Common myeloid progenitor, CD34-positive (primary cell): Measurements from ENCODE around the gene SEPTIN2.
A peak's percentile ranks its signal among the peaks of the same experiment; 100 is the strongest.

Source experiments
- CTCF ChIA-PET: fragments of 350-600 bp; sonication (Branson Sonifier 250); formaldehyde crosslinking; loops from one replicate; lab custom pipeline; 2021; ENCODE audit warnings: antibody characterized with exemption; lab: Charles Lee
- POLR2A ChIA-PET: fragments of 350-600 bp; sonication (Branson Sonifier 250); formaldehyde crosslinking; loops from one replicate; lab custom pipeline; 2021; ENCODE audit warnings: antibody characterized with exemption; lab: Charles Lee
- DNase-seq, 3 donors: peaks; one replicate each; pipeline versions ENCODE4 v3.0.0 to v3.0.0-alpha.2; 2013
- H3K27ac ChIP-seq, 2 experiments: 1 replicate in 1 of 2; 2 replicates in 1 of 2; pipeline ENCODE4 v1.7.0; 2013; ENCODE audit warnings: inconsistent platforms in 2 of 2, low read length in 2 of 2, mild to moderate bottlenecking in 2 of 2, low read depth in 1 of 2, moderate library complexity in 1 of 2; ENCODE audit not compliant: severe bottlenecking in 2 of 2, insufficient read depth in 1 of 2, poor library complexity in 1 of 2
- H3K27me3 ChIP-seq, 5 experiments: replicated peaks in 2 of 5; 1 replicate in 3 of 5; 2 replicates in 2 of 5; pipeline versions ENCODE4 v1.6.1 to v1.7.0; 2013; ENCODE audit warnings: low read length in 4 of 5, mild to moderate bottlenecking in 2 of 5, moderate library complexity in 2 of 5, inconsistent platforms in 1 of 5; ENCODE audit not compliant: insufficient read depth in 5 of 5, control insufficient read depth in 4 of 5
- H3K36me3 ChIP-seq, 4 experiments: 1 replicate in 2 of 4; 2 replicates in 2 of 4; pipeline versions ENCODE4 v1.6.1 to v1.7.0; 2013; ENCODE audit warnings: low read length in 3 of 4, control low read depth in 1 of 4, mild to moderate bottlenecking in 1 of 4; ENCODE audit not compliant: control insufficient read depth in 4 of 4, insufficient read depth in 4 of 4
- H3K4me1 ChIP-seq, 4 experiments: 1 replicate in 3 of 4; 2 replicates in 1 of 4; pipeline versions ENCODE4 v1.6.1 to v1.7.1; 2013; ENCODE audit warnings: low read length in 3 of 4, mild to moderate bottlenecking in 3 of 4, control low read depth in 1 of 4, inconsistent platforms in 1 of 4, moderate library complexity in 1 of 4; ENCODE audit not compliant: control insufficient read depth in 4 of 4, insufficient read depth in 4 of 4; ENCODE audit errors: control extremely low read depth in 1 of 4
- H3K4me3 ChIP-seq, 7 experiments: 1 replicate in 4 of 7; 2 replicates in 3 of 7; pipeline versions ENCODE4 v1.5.1 to v1.7.0; 2013; ENCODE audit warnings: mild to moderate bottlenecking in 7 of 7, low read length in 6 of 7, moderate library complexity in 6 of 7, inconsistent platforms in 2 of 7, low read depth in 2 of 7, control low read depth in 1 of 7; ENCODE audit not compliant: insufficient read depth in 4 of 7, control insufficient read depth in 1 of 7; ENCODE audit errors: extremely low read depth in 1 of 7
- H3K9me3 ChIP-seq, 5 experiments: 1 replicate in 4 of 5; 2 replicates in 1 of 5; pipeline versions ENCODE4 v1.6.1 to v1.7.1; 2013; ENCODE audit warnings: low read length in 4 of 5, mild to moderate bottlenecking in 2 of 5, inconsistent platforms in 1 of 5, low read depth in 1 of 5, moderate library complexity in 1 of 5; ENCODE audit not compliant: control insufficient read depth in 4 of 5, insufficient read depth in 2 of 5; ENCODE audit errors: control extremely low read depth in 1 of 5
- whole genome bisulfite sequencing: methylation state at CpG from one replicate; pipeline ENCODE4 v1.1.5; 2013; ENCODE audit not compliant: insufficient coverage; 5-methylcytosine and 5-hydroxymethylcytosine counted together

The SEPTIN2 gene

DNA sequence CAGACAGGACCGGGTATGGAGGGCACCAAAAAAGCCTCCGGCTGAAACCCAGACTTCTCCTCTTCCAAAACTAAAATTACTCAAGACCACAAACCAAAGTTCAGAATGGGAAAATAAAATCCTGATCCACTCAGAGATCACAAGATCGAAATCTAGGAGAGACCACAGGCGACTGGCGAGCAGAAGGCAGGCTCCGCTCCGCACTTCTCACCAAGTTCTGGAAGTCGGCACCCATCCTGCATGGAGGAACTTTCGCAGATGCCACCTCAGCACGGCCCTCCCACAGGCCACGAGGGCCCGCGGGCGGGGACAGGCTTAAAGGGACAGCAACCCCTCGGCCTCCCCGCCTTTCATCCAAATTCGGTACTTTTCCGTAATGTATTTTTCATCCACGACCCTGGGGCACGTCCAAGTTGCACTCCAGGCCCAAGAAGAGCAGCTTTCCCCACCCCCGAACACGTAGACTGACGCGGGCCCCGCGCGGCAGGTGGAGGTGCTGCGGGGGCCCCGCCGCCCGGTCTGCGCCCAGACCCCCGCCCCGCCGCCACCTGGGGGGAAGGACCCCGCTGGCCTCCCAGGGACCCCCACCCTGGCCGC is 43.9 kb upstream of the SEPTIN2 start:
- H3K4me3 ChIP-seq = peak overlapping the region; percentile 74 to 85 (median 81)
- DNase-seq = peak; percentile 59 to 79 (median 69)
- H3K36me3 ChIP-seq = peaks cover 1 to 25% (median 9%) of the 10 kb centered on the region in 4 experiments
- H3K27ac ChIP-seq = peak overlapping the region in 1 of 2 experiments; percentile 73
- H3K4me1 ChIP-seq = peaks cover 7 to 26% (median 20%) of the 10 kb centered on the region in 4 experiments
- CTCF ChIA-PET = interaction anchor here (0.8 kb wide), 1 partner anchor 60 kb away, joined by 3 read pairs; no protein-coding TSS in a partner anchor
- 0% methylated on average over 29 of the region's 37 CpGs for WGBS
- POLR2A ChIA-PET = interaction anchor here (0.6 to 1.4 kb wide), 4 partner anchors 27 to 57 kb away, joined by 3 to 4 read pairs (median 3); partner anchors contain the start of genes HDLBP and SEPTIN2
- H3K9me3 ChIP-seq = no peaks in the 10 kb centered on the region
- no peaks in the 10 kb centered on the region for H3K27me3 ChIP-seq

DNA sequence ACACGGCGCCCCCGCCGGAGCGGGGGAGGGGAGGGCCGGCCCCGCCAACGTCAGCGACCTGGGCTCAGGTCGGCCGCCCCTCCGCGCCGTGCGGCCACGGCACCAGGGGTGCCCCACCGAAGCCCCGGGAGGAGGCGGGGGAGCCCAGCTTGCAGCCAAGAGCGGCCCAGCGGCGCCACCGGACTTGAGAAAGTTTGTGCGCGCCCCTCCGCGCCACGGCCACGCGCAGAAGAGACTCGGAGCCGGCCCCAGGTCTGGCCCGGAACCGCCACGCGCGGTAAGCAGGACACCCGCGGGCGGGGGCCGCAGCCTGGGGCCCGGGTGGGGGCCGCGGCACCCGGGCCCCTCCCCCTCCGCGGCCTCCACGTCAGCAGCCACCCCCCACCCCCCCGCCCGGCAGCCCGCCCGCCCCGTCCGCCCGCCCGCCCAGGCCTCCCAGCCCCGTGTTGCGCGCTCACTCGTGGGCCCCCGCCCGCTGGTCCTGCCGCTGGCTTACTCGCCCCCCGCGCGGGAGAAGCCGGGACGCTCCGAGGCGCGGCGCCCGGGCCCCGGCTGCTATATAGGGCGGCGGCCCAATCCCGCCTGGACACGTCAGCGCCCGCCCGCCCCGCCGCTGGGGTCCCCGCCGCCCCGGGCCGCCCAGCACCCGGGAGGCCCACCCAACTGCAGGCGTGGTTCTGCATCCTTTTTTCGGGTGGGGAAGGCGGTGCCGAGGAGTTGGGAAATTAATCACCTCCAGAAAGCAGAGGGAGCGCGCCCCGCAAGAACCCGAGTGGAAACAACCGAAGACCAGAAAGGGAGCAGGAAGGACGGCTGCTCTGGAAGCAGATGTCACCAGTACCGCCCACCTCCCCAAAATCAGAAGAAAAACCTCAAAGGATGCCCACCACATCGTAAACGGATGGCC is 43.2 kb upstream of the SEPTIN2 start:
- peaks cover 7 to 26% (median 20%) of the 10 kb centered on the region in 4 experiments for H3K4me1 ChIP-seq
- WGBS = 0% methylated on average over 54 of the region's 102 CpGs
- H3K27ac ChIP-seq = peak overlapping the region in 1 of 2 experiments; percentile 73
- no peaks in the 10 kb centered on the region for H3K27me3 ChIP-seq
- peaks cover 0 to 19% (median 5%) of the 10 kb centered on the region in 4 experiments for H3K36me3 ChIP-seq
- POLR2A ChIA-PET = interaction anchor here (0.6 to 1.1 kb wide), 3 partner anchors 26 to 56 kb away, joined by 3 to 4 read pairs (median 3); no protein-coding TSS in a partner anchor
- peak; percentile 52 to 75 (median 71) for DNase-seq
- H3K9me3 ChIP-seq = no peaks in the 10 kb centered on the region
- CTCF ChIA-PET = no interaction called here
- peak overlapping the region; percentile 74 to 85 (median 81) for H3K4me3 ChIP-seq

DNA sequence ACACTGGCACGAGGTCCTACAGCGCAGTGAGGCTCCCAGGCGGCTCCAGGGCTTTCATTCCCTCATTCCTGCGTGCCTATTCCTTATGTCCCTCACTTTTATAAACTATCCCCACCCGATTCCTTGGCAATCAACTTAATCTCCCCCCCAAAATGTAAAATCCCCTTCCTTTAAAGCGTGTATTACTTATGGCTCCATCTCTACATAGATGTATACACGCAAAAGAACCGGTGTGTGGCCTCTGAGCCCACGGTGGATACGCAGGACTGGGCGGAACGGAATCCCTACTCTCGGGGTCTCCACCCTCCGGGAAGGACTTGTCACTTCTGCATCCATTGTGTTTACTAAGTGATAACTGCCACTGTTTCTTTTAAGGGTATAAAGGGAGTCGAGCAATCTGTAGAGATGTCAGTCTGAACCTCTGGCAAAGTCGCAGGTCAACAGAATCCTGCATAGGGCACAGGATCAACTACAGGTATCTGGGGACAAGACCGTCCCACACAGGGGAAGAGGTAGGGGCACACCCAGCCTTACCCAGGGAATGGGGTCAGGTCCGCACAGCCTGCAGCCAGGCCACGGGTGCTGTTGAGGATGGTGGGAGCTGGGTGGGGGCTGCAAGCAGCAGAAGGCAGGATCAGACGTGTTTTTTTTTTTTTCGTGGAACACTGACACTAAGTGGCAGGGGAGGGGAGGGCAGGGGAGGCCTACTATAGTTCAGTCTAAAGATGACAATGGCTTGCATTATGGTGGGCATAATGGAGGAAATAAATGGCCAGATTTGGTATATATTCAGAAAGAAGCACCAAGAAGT is 42.3 kb upstream of the SEPTIN2 start:
- WGBS = 73% methylated on average over 19 of the region's 21 CpGs
- DNase-seq = peak in 2 of 3 donors; percentile 55 to 64

DNA sequence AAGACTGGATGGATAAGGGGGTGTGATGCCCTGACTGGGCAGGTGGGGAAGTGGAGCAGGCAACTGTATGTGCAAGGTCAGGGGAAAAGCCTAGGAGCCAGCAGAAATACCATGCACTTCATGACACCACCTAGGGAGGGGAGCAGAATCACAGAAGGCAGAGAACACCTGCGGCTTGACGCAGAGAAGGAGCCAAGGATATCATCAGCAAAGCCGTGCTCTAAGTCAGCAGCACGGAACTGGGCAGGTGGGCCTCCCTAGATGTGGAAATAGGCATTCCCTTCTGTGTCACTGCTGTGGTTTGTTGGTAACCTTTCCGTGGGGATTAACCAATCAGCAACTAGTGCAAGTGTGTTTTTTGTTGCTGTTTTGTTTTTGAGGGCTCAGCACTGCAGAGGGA is 41.6 kb upstream of the SEPTIN2 start:
- Histone ChIP-seq H3K36me3 (peaks cover 0 to 6% (median under 1%) of the 10 kb centered on the region in 4 experiments), H3K9me3 (no peaks in the 10 kb centered on the region), H3K27ac (no peak overlapping the region), H3K4me3 (no peak overlapping the region), H3K27me3 (no peaks in the 10 kb centered on the region), H3K4me1 (peaks cover 7 to 26% (median 20%) of the 10 kb centered on the region in 4 experiments)
- ChIA-PET POLR2A (no interaction called here), CTCF (interaction anchor here (1.8 kb wide), 1 partner anchor 15 kb away, joined by 4 read pairs; no protein-coding TSS in a partner anchor)
- 100% methylated on average over 4 of the region's 5 CpGs for WGBS
- DNase-seq = peak in 1 of 3 donors; percentile 18

More for the DNA sequence above, 42.3 kb upstream of the SEPTIN2 start:
- Histone ChIP-seq H3K27me3 (no peaks in the 10 kb centered on the region), H3K27ac (peak overlapping the region in 1 of 2 experiments; percentile 8), H3K36me3 (peaks cover 0 to 11% (median 1%) of the 10 kb centered on the region in 4 experiments), H3K4me3 (peak overlapping the region; percentile 27 to 85 (median 60)), H3K9me3 (no peaks in the 10 kb centered on the region), H3K4me1 (peaks cover 7 to 26% (median 20%) of the 10 kb centered on the region in 4 experiments)
- ChIA-PET POLR2A (interaction anchor here (1.1 kb wide), 1 partner anchor 41 kb away, joined by 3 read pairs; no protein-coding TSS in a partner anchor), CTCF (interaction anchor here (1.8 kb wide), 1 partner anchor 16 kb away, joined by 4 read pairs; no protein-coding TSS in a partner anchor)

DNA sequence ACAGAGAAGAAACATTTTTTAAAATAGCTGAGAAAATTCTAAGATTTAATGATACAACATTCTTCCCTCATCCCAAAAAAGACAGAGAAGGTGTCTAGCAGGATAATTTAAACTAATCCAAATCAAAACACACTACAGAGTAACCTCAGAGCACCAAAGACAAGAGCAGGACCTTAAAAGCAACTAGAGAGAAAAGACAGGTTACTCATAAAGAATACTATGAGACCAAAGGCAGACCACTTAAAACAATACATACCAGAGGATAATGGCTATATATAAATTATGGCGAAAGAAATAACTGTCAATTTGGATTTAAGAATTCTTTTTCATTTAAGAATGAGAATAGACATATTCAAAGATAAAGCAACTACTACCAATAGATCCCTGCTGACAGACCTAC is 40.2 kb upstream of the SEPTIN2 start:
- WGBS = no CpG with 5 or more reads among the region's 1 CpG
- peaks cover 7 to 33% (median 21%) of the 10 kb centered on the region in 4 experiments for H3K4me1 ChIP-seq
- ChIA-PET CTCF (interaction anchor here (1.3 to 1.8 kb wide), 2 partner anchors 14 to 28 kb away, joined by 4 read pairs; no protein-coding TSS in a partner anchor), POLR2A (no interaction called here)
- no peaks in the 10 kb centered on the region for H3K9me3 ChIP-seq
- no peak overlapping the region for H3K4me3 ChIP-seq
- H3K27ac ChIP-seq = no peak overlapping the region
- H3K36me3 ChIP-seq = peaks cover 0 to 5% (median 2%) of the 10 kb centered on the region in 4 experiments
- H3K27me3 ChIP-seq = no peaks in the 10 kb centered on the region
- DNase-seq = no peak

DNA sequence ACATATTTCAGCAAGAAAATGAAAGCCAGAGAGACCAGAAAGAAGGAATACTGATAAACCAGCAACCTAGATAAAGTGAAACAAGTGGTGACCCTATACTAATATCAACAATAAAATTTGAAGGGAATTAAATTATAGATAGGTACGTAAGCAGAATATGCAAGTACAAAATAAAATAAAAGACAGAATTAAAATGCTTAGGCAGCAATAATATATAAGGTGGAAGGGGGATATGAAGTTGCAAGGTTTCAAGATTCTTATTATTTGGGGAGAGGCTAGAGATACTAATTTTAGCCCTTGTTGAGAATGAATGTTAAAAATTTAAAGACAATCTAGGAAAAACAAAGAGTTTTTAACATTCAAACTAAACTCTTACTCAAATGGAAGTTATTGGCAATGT is 39.8 kb upstream of the SEPTIN2 start:
- no peak overlapping the region for H3K4me3 ChIP-seq
- H3K4me1 ChIP-seq = peaks cover 7 to 31% (median 18%) of the 10 kb centered on the region in 4 experiments
- H3K27me3 ChIP-seq = no peaks in the 10 kb centered on the region
- H3K9me3 ChIP-seq = no peaks in the 10 kb centered on the region
- ChIA-PET POLR2A (no interaction called here), CTCF (interaction anchor here (1.4 kb wide), 1 partner anchor 40 kb away, joined by 3 read pairs; the partner anchor contains the start of genes HDLBP and SEPTIN2)
- H3K36me3 ChIP-seq = peaks cover 0 to 5% (median 2%) of the 10 kb centered on the region in 4 experiments
- no peak overlapping the region for H3K27ac ChIP-seq
- WGBS = no CpG with 5 or more reads among the region's 1 CpG
- DNase-seq = no peak
